ENCODE data around the gene ACOT4. TPM values are rescaled to one million over a fixed set of nuclear protein-coding genes. Genes with fewer than 3 reads are reported as not detected.

ACOT4 gene
- total and polyA plus RNA-seq, 2 of the 8 experiments (the other 6 are each of a cell fraction or from before 2014, with no cell fraction given): 0.80 to 1.1 TPM

DNA sequence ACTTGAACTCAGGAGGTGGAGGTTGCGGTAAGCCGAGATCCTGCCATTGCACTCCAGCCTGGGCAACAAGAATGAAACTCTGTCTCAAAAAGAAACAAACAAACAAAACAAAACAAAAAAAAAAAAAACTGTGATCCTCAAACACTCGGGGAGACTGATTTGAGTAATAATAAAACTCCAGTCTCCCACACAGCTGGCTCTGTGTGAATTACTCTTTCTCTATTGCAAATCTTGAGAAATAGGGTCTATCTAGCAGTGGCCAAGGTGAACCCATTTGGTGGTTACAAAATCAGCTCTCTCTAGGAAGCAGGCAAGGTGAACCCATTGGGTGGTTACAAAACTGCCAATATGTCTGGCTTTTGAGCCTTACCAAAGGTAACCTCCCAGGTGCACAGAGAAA is 14.6 kb downstream of the ACOT4 start:
- Histone ChIP-seq H2BK15ac (ENCODE audit: low read length) (no peak overlapping the region), H3K4me2 (ENCODE audit: insufficient read depth in 1 of 2, low read depth in 2 of 2, low read length in 2 of 2) (no peak overlapping the region), H2BK5ac (ENCODE audit: low read depth, low read length) (no peak overlapping the region), H2BK12ac (ENCODE audit: low read depth, low read length) (no peak overlapping the region), H2BK20ac (ENCODE audit: low read length) (no peak overlapping the region), H4K5ac (ENCODE audit: insufficient read length, low read depth, low read length) (no peak overlapping the region), H3K56ac (replicated peaks; ENCODE audit: insufficient read length, low read depth, low read length) (no peak overlapping the region), H3K27ac (ENCODE audit: low read depth, low read length) (no peak overlapping the region), H3K4me1 (replicated peaks in 1 of 4; ENCODE audit: control insufficient read depth in 3 of 4, insufficient read depth in 4 of 4, low read length in 3 of 4) (no peaks in the 10 kb centered on the region), H3K9ac (replicated peaks in 1 of 4; ENCODE audit: extremely low read depth in 1 of 4, low read depth in 3 of 4, low read length in 3 of 4) (no peak overlapping the region), H3K4me3 (ENCODE audit: extremely low read depth in 1 of 4, insufficient read depth in 2 of 4, low read depth in 3 of 4, low read length in 4 of 4) (no peak overlapping the region), H4K91ac (replicated peaks; ENCODE audit: insufficient read length, low read length) (no peak overlapping the region), H3K79me1 (ENCODE audit: low read depth, low read length) (no peaks in the 10 kb centered on the region), H2AFZ (ENCODE audit: low read length) (no peak overlapping the region), H2AK5ac (ENCODE audit: low read depth, low read length) (no peak overlapping the region), H4K8ac (ENCODE audit: extremely low read depth, insufficient read depth, low read length) (no peak overlapping the region), H3K79me2 (ENCODE audit: control insufficient read depth in 1 of 2, insufficient read depth in 2 of 2, low read length in 2 of 2) (no peaks in the 10 kb centered on the region), H3K18ac (ENCODE audit: extremely low read depth, low read length) (no peak overlapping the region), H3K9me3 (ENCODE audit: insufficient read depth in 2 of 2, low read depth in 1 of 2, low read length in 1 of 2) (peaks cover 3 to 6% of the 10 kb centered on the region in 2 experiments; a peak in 1 of 4 replicates), H3K23ac (ENCODE audit: insufficient read length) (no peak overlapping the region), H3K14ac (ENCODE audit: insufficient read length) (no peak overlapping the region), H3K27me3 (replicated peaks in 1 of 4; ENCODE audit: control insufficient read depth in 3 of 4, extremely low read depth in 1 of 4, insufficient read depth in 3 of 4, low read length in 3 of 4) (no peaks in the 10 kb centered on the region), H4K20me1 (replicated peaks in 1 of 2; ENCODE audit: control insufficient read depth in 1 of 2, insufficient read depth in 2 of 2, low read length in 2 of 2) (no peaks in the 10 kb centered on the region), H3K36me3 (ENCODE audit: control insufficient read depth in 2 of 4, insufficient read depth in 4 of 4, low read length in 3 of 4) (no peaks in the 10 kb centered on the region), H2BK120ac (replicated peaks; ENCODE audit: low read depth, low read length) (no peak overlapping the region), H3K23me2 (ENCODE audit: low read depth, low read length) (no peaks in the 10 kb centered on the region), H3K4ac (replicated peaks; ENCODE audit: insufficient read length, low read depth, low read length) (no peak overlapping the region)
- 100% methylated on average over 3 of the region's 3 CpGs; no CpG with 5 or more reads in 1 of the 2 experiments for WGBS, 2 experiments (ENCODE audit: extremely low coverage in 1 of 2, insufficient coverage in 1 of 2, insufficient read length in 1 of 2, insufficient replicate concordance in 2 of 2, low coverage in 1 of 2, low lambda C conversion rate in 2 of 2, missing lambda C conversion rate in 1 of 2)
- no peak for DNase-seq (ENCODE audit: low read depth in 1 of 2, low spot score in 2 of 2)
- ChIA-PET POLR2A (ENCODE audit: partially characterized antibody) (no interaction called here), CTCF (ENCODE audit: partially characterized antibody) (interaction anchor here (1.0 to 1.2 kb wide), 2 partner anchors 10 to 20 kb away, joined by 3 read pairs; no protein-coding TSS in a partner anchor)
- no peak for FAIRE-seq
- no peak for TF ChIP-seq EGR1 (IDR thresholded peaks at IDR 0.05; ENCODE audit: borderline replicate concordance, low read depth, low read length)
- no peak for TF ChIP-seq ZNF274 (IDR thresholded peaks at IDR 0.05; ENCODE audit: borderline replicate concordance, extremely low read depth, low read length)
- no peak for TF ChIP-seq BACH1 (IDR thresholded peaks at IDR 0.05; ENCODE audit: low read length)
- no peak for TF ChIP-seq TBP (IDR thresholded peaks at IDR 0.05; ENCODE audit: low read depth, low read length)
- TF ChIP-seq POLR2AphosphoS5 (IDR thresholded peaks at IDR 0.05; ENCODE audit: low read depth, low read length): no peak
- no peak for TF ChIP-seq TCF12 (IDR thresholded peaks at IDR 0.05; ENCODE audit: low read depth, low read length)
- TF ChIP-seq, protein P1, sequence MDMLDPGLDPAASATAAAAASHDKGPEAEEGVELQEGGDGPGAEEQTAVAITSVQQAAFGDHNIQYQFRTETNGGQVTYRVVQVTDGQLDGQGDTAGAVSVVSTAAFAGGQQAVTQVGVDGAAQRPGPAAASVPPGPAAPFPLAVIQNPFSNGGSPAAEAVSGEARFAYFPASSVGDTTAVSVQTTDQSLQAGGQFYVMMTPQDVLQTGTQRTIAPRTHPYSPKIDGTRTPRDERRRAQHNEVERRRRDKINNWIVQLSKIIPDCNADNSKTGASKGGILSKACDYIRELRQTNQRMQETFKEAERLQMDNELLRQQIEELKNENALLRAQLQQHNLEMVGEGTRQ (IDR thresholded peaks at IDR 0.05; ENCODE audit: low read length): no peak
- TF ChIP-seq, protein P2, sequence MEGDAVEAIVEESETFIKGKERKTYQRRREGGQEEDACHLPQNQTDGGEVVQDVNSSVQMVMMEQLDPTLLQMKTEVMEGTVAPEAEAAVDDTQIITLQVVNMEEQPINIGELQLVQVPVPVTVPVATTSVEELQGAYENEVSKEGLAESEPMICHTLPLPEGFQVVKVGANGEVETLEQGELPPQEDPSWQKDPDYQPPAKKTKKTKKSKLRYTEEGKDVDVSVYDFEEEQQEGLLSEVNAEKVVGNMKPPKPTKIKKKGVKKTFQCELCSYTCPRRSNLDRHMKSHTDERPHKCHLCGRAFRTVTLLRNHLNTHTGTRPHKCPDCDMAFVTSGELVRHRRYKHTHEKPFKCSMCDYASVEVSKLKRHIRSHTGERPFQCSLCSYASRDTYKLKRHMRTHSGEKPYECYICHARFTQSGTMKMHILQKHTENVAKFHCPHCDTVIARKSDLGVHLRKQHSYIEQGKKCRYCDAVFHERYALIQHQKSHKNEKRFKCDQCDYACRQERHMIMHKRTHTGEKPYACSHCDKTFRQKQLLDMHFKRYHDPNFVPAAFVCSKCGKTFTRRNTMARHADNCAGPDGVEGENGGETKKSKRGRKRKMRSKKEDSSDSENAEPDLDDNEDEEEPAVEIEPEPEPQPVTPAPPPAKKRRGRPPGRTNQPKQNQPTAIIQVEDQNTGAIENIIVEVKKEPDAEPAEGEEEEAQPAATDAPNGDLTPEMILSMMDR (IDR thresholded peaks at IDR 0.05; ENCODE audit: control extremely low read depth in 1 of 3, insufficient read depth in 1 of 3, low read depth in 1 of 3, low read length in 3 of 3): no peak
- TF ChIP-seq, protein P3, sequence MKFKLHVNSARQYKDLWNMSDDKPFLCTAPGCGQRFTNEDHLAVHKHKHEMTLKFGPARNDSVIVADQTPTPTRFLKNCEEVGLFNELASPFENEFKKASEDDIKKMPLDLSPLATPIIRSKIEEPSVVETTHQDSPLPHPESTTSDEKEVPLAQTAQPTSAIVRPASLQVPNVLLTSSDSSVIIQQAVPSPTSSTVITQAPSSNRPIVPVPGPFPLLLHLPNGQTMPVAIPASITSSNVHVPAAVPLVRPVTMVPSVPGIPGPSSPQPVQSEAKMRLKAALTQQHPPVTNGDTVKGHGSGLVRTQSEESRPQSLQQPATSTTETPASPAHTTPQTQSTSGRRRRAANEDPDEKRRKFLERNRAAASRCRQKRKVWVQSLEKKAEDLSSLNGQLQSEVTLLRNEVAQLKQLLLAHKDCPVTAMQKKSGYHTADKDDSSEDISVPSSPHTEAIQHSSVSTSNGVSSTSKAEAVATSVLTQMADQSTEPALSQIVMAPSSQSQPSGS (IDR thresholded peaks at IDR 0.05; ENCODE audit: low read length): no peak
- TF ChIP-seq SP4 (IDR thresholded peaks at IDR 0.05; ENCODE audit: low read length): no peak

All from H1 (cell line).